Astrocyte of the cerebellum (primary cell): ENCODE results near the gene KANSL1.

Source experiments
- DNase-seq: peaks from one replicate; pipeline ENCODE4 v3.0.0-alpha.2; 2011; ENCODE audit warnings: low read depth
- H3K4me3 ChIP-seq: 2 replicates; pipeline ENCODE4 v1.5.1; 2011; ENCODE audit warnings: mild to moderate bottlenecking, low read depth, low read length, moderate library complexity
- CTCF ChIP-seq: IDR thresholded peaks from 2 replicates; pipeline ENCODE4 v1.5.1; 2012; ENCODE audit warnings: low read length, low read depth, moderate library complexity, mild to moderate bottlenecking; ENCODE audit errors: missing control alignments
- in situ Hi-C: cut with HindIII; loops from 2 replicates; pipeline ENCODE4 v1.10.0; 2017; ENCODE audit warnings: low sequenced_read_pairs

The KANSL1 gene

DNA sequence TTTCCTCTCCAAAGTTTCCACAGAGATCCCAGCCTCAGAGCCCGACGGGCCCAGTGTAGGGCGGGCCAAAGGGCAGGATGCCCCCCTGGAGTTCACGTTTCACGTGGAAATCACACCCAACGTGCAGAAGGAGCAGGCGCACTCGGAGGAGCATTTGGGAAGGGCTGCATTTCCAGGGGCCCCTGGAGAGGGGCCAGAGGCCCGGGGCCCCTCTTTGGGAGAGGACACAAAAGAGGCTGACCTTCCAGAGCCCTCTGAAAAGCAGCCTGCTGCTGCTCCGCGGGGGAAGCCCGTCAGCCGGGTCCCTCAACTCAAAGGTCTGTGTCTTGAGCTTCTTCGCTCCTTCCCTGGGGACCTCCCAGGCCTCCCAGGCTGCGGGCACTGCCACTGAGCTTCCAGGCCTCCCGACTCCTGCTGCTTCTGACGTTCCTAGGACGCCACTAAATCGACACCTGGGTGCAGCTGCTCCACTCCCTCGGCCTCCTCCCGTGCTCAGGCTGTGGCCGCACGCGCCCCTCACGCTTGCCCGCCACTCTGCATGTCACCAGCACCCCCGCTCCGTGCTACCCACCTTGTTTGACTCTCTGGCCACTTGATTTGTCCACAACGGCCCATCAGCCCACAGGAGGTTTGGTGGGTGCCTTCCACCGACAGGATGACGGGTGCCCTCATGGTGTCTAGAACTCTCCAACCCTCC is 209.5 kb downstream of the KANSL1 start:
- in situ Hi-C loops, result no loop called here
- TF ChIP-seq CTCF, result no peak
- no peak for DNase-seq

GRCh38 chr17:45982791-45983613 is 210.2 kb downstream of the KANSL1 start:
- no peak for TF ChIP-seq CTCF
- DNase-seq, result no peak
- H3K4me3 ChIP-seq, result no peak overlapping the region
- in situ Hi-C loops, result no loop called here

More for the DNA sequence above, 209.5 kb downstream of the KANSL1 start:
- H3K4me3 ChIP-seq, result no peak overlapping the region

- in situ Hi-C loops, result no loop called here
- DNase-seq, result no peak
- no peak for TF ChIP-seq CTCF
- H3K4me3 ChIP-seq, result no peak overlapping the region
Measured at GRCh38 chr17:45981306-45981705, 211.9 kb downstream of the KANSL1 start.

- TF ChIP-seq CTCF, result no peak
- in situ Hi-C loops, result no loop called here
- no peak for DNase-seq
- H3K4me3 ChIP-seq, result no peak overlapping the region
Measured at GRCh38 chr17:45980855-45981254, 212.4 kb downstream of the KANSL1 start.
